Gastrocnemius medialis (tissue), 4 donors: ENCODE data around the gene C2orf92.

Source experiments
- POLR2A ChIP-seq, 2 donors: fragments of 450-650 bp; IDR thresholded peaks; one replicate each; pipeline ENCODE4 v1.6.1; 2017; ENCODE audit warnings: antibody characterized with exemption in 2 of 2, mild to moderate bottlenecking in 2 of 2, moderate library complexity in 2 of 2
- TF ChIP-seq, protein P1 (sequence below), 5 experiments: fragments of 450-650 bp in 3 of 5; fragments of 200-600 bp in 2 of 5; sonication (generic) in 2 of 5; IDR thresholded peaks in 4 of 5; conservative IDR thresholded peaks in 1 of 5; 1 replicate in 4 of 5; 2 replicates in 1 of 5; pipeline ENCODE4 v1.5.1; 2016 to 2019; ENCODE audit warnings: antibody characterized with exemption in 5 of 5, mild to moderate bottlenecking in 3 of 5, moderate library complexity in 3 of 5

DNA sequence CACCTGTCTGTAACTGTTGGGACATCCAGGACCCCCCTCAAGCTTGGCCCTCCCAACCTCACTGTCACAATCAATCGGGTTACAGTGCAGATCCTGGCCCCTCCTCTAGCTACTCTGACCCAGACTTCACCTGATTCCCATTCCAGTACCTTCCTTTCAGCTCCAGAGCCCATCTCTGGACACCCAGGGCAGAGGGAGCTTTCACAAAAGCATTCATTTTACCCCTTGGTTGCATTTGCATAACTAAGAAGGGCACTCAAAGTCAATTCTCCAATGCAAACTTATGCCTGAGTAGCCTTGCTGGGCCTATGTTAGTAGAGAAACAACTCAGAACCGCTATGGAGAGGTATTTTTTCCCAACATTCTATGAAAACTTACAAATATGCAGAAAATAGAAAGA lies 51.2 kb downstream of the C2orf92 start:
- TF ChIP-seq POLR2A (IDR thresholded peaks at IDR 0.05), result no peak
- TF ChIP-seq, protein P1, sequence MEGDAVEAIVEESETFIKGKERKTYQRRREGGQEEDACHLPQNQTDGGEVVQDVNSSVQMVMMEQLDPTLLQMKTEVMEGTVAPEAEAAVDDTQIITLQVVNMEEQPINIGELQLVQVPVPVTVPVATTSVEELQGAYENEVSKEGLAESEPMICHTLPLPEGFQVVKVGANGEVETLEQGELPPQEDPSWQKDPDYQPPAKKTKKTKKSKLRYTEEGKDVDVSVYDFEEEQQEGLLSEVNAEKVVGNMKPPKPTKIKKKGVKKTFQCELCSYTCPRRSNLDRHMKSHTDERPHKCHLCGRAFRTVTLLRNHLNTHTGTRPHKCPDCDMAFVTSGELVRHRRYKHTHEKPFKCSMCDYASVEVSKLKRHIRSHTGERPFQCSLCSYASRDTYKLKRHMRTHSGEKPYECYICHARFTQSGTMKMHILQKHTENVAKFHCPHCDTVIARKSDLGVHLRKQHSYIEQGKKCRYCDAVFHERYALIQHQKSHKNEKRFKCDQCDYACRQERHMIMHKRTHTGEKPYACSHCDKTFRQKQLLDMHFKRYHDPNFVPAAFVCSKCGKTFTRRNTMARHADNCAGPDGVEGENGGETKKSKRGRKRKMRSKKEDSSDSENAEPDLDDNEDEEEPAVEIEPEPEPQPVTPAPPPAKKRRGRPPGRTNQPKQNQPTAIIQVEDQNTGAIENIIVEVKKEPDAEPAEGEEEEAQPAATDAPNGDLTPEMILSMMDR (IDR thresholded peaks at IDR 0.05 in 4 of 5, conservative IDR thresholded peaks at IDR 0.05 in 1 of 5), result no peak
